ENCODE measurements around the gene NBPF3.

NBPF3 gene

DNA sequence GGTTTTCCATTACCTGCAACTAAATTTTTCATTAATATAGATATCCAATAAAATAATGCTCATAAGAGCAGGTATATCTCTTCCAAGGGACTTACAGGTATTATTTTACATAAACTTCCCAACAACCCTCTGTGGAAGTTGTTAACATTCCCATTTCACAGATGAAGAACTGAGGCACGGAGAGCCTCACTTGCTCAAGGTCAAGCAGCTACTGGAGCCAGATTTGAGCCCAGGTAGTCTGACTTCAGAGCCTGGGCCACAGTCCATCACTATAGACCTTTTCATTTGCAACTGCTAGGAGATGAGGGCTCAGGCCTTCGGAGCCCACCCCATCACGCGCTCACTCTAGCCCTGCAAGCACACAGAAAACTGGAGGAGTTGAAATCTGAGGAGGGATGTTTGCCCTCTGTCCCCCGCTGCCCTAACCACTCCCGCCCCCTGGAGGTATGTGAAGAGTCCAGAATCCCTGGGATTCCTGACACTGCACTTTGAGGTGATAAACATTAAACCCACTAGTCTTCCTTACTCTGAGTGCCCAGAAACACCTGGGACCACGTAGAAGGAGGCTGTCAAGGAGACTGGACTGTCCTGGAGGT is 57.6 kb downstream of the NBPF3 start:
- DNase-seq (ENCODE audit: insufficient read length, low spot score) (no peak), FAIRE-seq (no peak)
- TF ChIP-seq POLR2AphosphoS5 (IDR thresholded peaks at IDR 0.05; ENCODE audit: low read depth, low read length) (no peak), PAX5 (IDR thresholded peaks at IDR 0.05; ENCODE audit: insufficient read depth, low read length, severe bottlenecking) (no peak), TAF1 (IDR thresholded peaks at IDR 0.05; ENCODE audit: low read depth, low read length) (no peak), POU2F2 (IDR thresholded peaks at IDR 0.05; ENCODE audit: low read depth, low read length) (no peak), POLR2A (IDR thresholded peaks at IDR 0.05; ENCODE audit: low read depth, low read length) (no peak), SPI1 (IDR thresholded peaks at IDR 0.05; ENCODE audit: low read depth, low read length) (no peak)

DNA sequence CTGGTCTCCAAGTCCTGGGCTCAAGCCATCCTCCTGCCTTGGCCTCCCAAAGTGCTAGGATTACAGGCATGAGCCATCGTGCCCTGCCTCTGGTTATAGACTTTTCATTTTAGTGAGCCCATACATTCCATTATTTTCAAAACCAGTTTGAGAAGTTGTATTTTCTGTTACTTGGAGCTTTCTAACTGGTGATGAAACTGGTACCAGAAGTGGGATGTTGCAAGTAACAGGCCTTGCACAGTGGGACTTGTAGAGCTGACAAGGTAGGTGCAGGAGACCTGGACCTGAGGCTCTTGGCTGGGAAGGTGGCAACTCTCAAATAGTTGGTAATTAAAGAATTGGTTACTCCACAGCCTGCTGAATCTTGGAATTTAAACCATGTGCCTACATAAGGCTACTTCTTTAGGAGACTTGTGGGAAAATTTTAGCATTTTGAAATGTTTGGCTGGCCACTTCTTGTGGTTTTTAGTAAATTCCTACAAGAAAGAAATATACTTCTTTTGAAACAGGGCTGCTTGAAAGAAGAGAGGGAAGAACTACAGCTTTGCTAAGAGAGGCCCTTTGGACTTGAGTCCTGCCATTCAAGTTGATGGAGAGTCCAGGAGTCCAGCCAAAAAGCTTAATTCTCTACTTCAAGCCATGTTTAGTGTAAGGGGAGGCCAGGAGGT is 59.5 kb downstream of the NBPF3 start:
- FAIRE-seq: no peak
- TF ChIP-seq TAF1 (IDR thresholded peaks at IDR 0.05; ENCODE audit: low read depth, low read length) (no peak), POLR2A (IDR thresholded peaks at IDR 0.05; ENCODE audit: low read depth, low read length) (no peak), POU2F2 (IDR thresholded peaks at IDR 0.05; ENCODE audit: low read depth, low read length) (no peak), SPI1 (IDR thresholded peaks at IDR 0.05; ENCODE audit: low read depth, low read length) (no peak), POLR2AphosphoS5 (IDR thresholded peaks at IDR 0.05; ENCODE audit: low read depth, low read length) (no peak), PAX5 (IDR thresholded peaks at IDR 0.05; ENCODE audit: insufficient read depth, low read length, severe bottlenecking) (no peak)

DNA sequence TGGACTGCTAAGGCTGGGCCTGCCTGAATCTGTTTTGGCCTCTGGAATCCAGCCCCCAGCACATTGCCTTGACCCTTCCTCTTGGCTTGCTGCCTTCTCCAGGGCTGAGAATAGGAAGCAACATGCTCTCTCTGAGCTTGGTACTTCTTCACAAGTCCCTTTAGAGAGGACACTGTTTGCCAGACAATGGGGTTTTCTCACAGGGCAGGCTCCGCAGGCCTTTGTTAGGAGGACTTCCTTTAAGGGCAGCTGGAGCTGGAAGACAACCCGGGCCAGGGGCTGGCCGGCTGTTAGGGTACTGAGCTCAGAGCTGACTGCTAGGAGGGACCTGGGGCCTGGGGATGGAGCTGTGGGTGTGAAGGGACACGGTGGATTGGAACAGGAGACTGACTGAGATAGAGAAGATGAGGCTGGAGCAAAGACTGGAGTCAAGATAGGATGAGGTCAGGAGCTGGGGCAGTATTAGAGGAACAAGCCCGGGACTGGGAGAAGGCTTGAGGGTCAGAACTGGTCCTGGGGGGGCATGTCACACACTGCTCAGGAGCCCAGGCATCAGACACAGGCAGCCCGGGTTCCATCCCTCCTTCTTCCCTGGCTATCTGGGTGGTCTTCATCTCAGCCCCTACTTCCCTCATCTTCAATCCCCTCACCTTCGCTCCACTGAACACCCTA is 63.9 kb downstream of the NBPF3 start:
- TF ChIP-seq SPI1 (IDR thresholded peaks at IDR 0.05; ENCODE audit: low read depth, low read length): no peak
- no peak for DNase-seq (ENCODE audit: insufficient read length, low spot score)
- no peak for FAIRE-seq

More for the DNA sequence above, 59.5 kb downstream of the NBPF3 start:
- no peak for DNase-seq (ENCODE audit: insufficient read length, low spot score)

DNA sequence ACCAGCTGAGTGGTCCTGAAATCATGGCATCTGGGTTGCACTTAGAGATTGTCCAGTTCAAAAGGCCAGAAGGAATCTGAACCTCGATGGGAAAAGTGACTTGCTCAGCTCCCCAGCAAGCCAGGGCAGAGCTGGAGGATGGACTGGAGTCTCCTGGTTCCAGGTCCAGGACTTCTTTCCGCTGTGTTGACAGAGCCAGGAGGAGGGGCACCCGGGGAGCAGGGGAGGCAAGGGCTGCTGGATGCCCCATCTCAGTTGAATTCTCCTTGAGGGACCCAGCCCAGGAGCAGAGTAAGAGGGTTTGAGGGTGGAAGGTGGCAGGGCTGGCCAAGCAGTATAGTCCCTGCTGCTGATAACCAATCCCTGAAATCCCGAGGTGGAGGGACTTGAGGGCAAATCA is 66.9 kb downstream of the NBPF3 start:
- TF ChIP-seq TAF1 (IDR thresholded peaks at IDR 0.05; ENCODE audit: low read depth, low read length) (no peak), SPI1 (IDR thresholded peaks at IDR 0.05; ENCODE audit: low read depth, low read length) (no peak), POLR2A (IDR thresholded peaks at IDR 0.05; ENCODE audit: low read depth, low read length) (no peak), PAX5 (IDR thresholded peaks at IDR 0.05; ENCODE audit: insufficient read depth, low read length, severe bottlenecking) (no peak), POLR2AphosphoS5 (IDR thresholded peaks at IDR 0.05; ENCODE audit: low read depth, low read length) (no peak), POU2F2 (IDR thresholded peaks at IDR 0.05; ENCODE audit: low read depth, low read length) (no peak)
- DNase-seq (ENCODE audit: insufficient read length, low spot score) (no peak), FAIRE-seq (no peak)

DNA sequence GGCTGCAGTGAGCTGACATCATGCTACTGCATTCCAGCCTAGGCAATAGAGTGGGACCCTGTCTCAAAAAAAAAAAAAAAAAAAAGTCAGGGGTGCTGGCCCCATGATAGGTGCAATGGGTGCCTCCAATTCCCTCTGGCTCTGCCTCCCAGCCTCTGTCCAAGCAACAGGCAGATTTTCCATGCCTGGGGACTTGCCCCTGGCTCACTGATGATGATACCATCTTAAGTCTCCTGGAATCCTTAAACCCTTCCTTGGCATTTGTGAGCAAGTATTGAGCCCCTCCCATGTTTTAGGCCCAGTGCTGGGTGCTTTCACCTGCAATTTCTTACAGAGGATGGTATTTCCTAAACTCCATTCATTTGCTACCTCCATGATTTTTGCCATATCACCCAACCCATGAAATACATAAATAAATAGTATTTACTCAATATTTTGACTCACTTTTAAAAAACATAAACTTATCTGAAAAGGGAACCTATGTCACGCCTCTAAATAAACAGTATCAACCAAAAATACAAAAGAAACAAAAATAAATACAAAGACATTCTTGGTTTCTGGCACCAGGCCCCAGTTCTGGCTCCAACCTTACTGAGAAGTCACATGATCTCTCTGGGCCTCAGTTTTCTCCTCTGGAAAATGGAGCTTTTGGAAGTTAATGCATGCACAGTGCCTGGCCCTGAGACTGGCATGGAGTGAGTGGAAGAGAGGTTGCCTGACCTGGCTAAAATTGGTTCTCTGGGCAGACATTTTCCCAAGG is 67.8 kb downstream of the NBPF3 start:
- TF ChIP-seq SPI1 (IDR thresholded peaks at IDR 0.05; ENCODE audit: low read depth, low read length) (no peak), POLR2AphosphoS5 (IDR thresholded peaks at IDR 0.05; ENCODE audit: low read depth, low read length) (no peak), POU2F2 (IDR thresholded peaks at IDR 0.05; ENCODE audit: low read depth, low read length) (no peak), TAF1 (IDR thresholded peaks at IDR 0.05; ENCODE audit: low read depth, low read length) (no peak), PAX5 (IDR thresholded peaks at IDR 0.05; ENCODE audit: insufficient read depth, low read length, severe bottlenecking) (no peak), POLR2A (IDR thresholded peaks at IDR 0.05; ENCODE audit: low read depth, low read length) (no peak)
- DNase-seq (ENCODE audit: insufficient read length, low spot score): no peak
- FAIRE-seq: no peak

DNA sequence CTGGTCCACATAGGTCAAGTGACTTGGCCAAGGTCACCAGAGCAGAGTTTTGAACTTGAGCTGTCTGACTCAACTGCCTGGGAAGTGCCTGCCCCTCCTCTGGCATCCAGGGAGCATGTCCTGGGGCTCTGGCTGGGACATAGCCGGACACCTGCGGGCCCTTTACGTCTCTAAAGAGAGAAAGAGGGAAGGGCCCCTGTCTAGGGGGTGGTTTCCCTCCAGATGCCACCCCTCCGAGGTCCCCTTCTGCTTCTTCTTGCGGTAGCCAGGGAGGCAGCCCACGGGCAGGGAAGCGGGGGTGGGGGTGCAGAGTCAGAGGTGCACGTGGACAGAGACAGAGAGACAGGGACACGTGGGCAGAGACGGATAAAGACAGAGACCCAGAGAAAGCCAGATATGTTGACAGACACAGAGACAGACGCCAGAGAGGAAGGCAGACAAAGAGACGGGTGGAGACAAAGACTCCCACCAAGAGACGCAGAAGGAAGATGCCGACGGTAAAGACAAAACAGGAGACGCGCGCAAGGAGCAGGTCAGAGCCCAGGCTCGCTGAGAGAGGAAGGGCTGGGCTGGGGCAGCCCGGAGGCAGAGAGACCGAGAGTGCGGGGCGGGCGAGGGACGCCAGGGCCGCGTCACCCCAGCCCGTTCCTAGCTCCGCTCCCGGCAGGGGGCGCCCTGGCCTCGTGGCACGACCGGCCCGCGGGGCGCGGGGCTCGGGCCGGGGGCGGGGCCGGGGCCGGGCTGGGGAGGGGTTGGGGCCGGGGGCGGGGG is 68.8 kb downstream of the NBPF3 start:
- TF ChIP-seq SPI1 (IDR thresholded peaks at IDR 0.05; ENCODE audit: low read depth, low read length) (no peak), PAX5 (IDR thresholded peaks at IDR 0.05; ENCODE audit: insufficient read depth, low read length, severe bottlenecking) (no peak), TAF1 (IDR thresholded peaks at IDR 0.05; ENCODE audit: low read depth, low read length) (no peak), POU2F2 (IDR thresholded peaks at IDR 0.05; ENCODE audit: low read depth, low read length) (no peak), POLR2A (IDR thresholded peaks at IDR 0.05; ENCODE audit: low read depth, low read length) (no peak)
- FAIRE-seq: peak; percentile 64
- DNase-seq (ENCODE audit: insufficient read length, low spot score): peak; percentile 83

DNA sequence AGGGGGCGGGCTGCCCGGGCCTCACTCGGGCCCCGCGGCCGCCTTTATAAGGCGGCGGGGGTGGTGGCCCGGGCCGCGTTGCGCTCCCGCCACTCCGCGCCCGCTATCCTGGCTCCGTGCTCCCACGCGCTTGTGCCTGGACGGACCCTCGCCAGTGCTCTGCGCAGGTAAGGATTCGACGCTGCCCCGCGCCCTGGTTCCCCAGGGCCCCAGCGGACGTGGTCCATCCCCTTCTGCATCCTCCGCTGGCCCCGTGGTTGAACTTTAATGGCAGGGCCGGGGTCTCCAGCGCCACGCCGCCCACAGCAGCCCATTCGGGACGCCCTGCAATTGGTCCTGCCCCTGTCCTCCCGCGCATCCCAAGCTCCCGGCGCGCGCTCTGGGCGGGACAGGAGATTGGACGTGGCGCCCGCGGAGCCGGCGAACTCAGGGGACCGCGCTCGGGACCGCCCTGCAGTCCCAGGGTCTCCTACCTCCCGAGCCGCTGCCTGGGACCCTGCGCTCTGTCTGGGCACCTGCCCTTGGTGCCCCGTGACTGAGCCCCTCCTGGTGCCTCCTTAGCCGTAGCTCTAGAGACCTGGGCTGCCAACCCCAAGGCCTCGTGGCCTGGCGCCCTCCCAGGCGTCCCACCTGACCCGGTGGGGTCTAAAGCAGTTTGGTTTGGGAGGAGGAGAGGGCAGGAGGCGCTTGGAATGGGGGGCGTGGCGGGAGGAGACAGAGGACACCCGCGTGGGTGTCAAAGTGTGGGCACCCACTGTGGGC is 69.6 kb downstream of the NBPF3 start, which contains the start of gene ALPL:
ALPL (plus strand) TSS at position 73 of the 762 bp plus-strand sequence. CDS start 44,659 bp downstream, outside the sequence.
- DNase-seq (ENCODE audit: insufficient read length, low spot score) (no peak), FAIRE-seq (no peak)
- TF ChIP-seq POLR2A (IDR thresholded peaks at IDR 0.05; ENCODE audit: low read depth, low read length) (no peak), TAF1 (IDR thresholded peaks at IDR 0.05; ENCODE audit: low read depth, low read length) (no peak), PAX5 (IDR thresholded peaks at IDR 0.05; ENCODE audit: insufficient read depth, low read length, severe bottlenecking) (no peak), SPI1 (IDR thresholded peaks at IDR 0.05; ENCODE audit: low read depth, low read length) (no peak), POU2F2 (IDR thresholded peaks at IDR 0.05; ENCODE audit: low read depth, low read length) (no peak), POLR2AphosphoS5 (IDR thresholded peaks at IDR 0.05; ENCODE audit: low read depth, low read length) (no peak)

DNA sequence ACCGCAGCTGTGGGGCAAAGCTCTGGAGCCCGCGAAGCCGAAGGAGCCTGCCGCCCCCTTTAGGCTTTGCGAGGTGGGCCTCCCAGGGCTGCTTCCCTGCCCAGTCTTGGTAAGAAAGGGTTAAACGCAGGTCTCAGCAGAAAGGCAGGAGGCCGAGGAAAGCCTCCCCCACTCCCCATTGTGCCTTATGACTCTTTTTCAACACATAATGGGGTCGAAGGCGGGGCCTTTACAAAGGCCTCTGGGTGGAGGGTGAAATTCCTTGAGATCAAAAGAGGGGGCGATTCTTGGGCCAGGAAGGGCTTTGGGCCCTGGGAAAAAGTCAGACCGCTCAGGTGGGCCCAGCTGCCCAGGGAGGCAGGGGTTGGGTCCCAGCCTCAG is 70.2 kb downstream of the NBPF3 start:
- TF ChIP-seq POU2F2 (IDR thresholded peaks at IDR 0.05; ENCODE audit: low read depth, low read length): no peak
- TF ChIP-seq POLR2A (IDR thresholded peaks at IDR 0.05; ENCODE audit: low read depth, low read length): no peak
- FAIRE-seq (no peak), DNase-seq (ENCODE audit: insufficient read length, low spot score) (no peak)
